ENCODE results near the gene INMT. TPM values are rescaled to one million over a fixed set of nuclear protein-coding genes. Genes with fewer than 3 reads are reported as not detected.

Gene INMT
- 12.0 and 13.1 TPM in 2 replicates for total RNA-seq

GRCh38 chr7:30751696-30752273 lies at the start of gene INMT:
TSS of gene INMT (plus strand) at chr7:30752135. CDS start at chr7:30752151, 16 bp downstream.

GRCh38 chr7:30771174-30771879 lies 19.4 kb downstream of the INMT start, which contains the start of gene MINDY4:
TSS of gene MINDY4 (plus strand) at chr7:30771417. CDS start at chr7:30771494, 77 bp downstream.

Other genes starting within 250 kb of the INMT start
- gene GGCT, start 247.3 kb upstream of the INMT start, total RNA-seq, result 17.1 and 17.7 TPM in 2 replicates
- 276 and 306 TPM in 2 replicates for gene GARS1, start 157.3 kb upstream of the INMT start, total RNA-seq
- not detected in 2 replicates for gene CRHR2, start 69.7 kb upstream of the INMT start, total RNA-seq
- gene MINDY4, start 19.3 kb downstream of the INMT start, total RNA-seq, result 5.7 and 7.9 TPM in 2 replicates
- gene AQP1, start 159.7 kb downstream of the INMT start, total RNA-seq, result 71.5 and 335 TPM in 2 replicates
- not detected in 2 replicates for gene GHRHR, start 211.8 kb downstream of the INMT start, total RNA-seq

Data from smooth muscle cell of the pulmonary artery (primary cell).